22Rv1 (cell line): Measurements from ENCODE around the gene PARN.

Source experiments
- CTCF ChIP-seq: fragments of 450-650 bp; IDR thresholded peaks from 2 replicates; pipeline ENCODE4 v1.5.1; 2017; ENCODE audit warnings: mild to moderate bottlenecking
- ZFX ChIP-seq: fragments of 450-650 bp; IDR thresholded peaks from 2 replicates; pipeline ENCODE4 v1.6.1; 2017; ENCODE audit warnings: antibody characterized with exemption, borderline replicate concordance

- TF ChIP-seq CTCF (no peak), ZFX (no peak)
Measured at GRCh38 chr16:14559809-14560241, 70.2 kb downstream of the PARN start.
